Erythroblast (primary cell): Measurements from ENCODE around the gene MTHFD2.

Source experiments
- GATA1 ChIP-seq: IDR thresholded peaks from 2 replicates; pipeline ENCODE4 v1.6.1; 2011; ENCODE audit warnings: low read depth, mild to moderate bottlenecking, control low read depth, low read length, moderate library complexity
- POLR2A ChIP-seq: IDR thresholded peaks from 2 replicates; pipeline ENCODE4 v1.6.1; 2011; ENCODE audit warnings: mild to moderate bottlenecking, low read length

DNA sequence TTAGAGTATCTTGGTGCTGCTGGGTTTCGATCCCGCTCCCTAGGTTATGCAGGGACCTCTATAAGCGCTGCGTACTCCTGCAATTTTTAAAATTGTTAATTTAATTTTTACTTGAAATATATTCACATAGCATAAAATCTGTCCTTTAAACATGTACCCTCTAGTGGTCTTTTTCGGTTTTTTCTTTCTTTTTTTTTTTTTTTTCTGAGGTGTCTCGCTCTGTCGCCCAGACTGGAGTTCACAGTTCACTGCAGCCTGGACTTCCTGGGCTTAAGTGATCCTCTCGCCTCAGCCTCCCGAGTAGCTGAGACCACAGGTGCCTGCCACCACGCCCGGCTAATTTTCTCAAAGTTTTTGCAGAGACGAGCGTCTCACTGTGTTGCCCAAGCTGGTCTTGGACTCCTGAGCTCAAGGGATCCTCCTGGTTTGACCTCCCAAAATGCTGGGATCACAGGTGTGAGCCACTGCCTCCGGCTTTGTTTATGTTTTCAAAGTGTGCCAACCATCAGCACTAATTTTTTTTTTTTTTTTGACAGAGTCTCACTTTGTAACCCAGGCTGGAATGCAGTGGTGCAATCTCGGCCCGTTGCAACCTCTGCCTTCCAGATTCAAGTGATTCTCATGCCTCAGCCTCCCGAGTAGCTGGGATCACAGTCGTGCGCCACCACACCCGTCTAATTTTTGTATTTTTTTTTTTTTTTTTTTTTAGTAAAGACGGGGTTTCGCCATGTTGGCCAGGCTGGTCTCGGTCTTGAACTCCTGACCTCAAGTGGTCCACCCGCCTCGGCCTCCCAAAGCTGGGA lies 19.2 kb upstream of the MTHFD2 start:
- TF ChIP-seq POLR2A, result no peak
- TF ChIP-seq GATA1, result no peak
